Stimulated activated CD8-positive, alpha-beta memory T cell treated with anti-CD3 and anti-CD28 coated beads, Interleukin-7, amount 100 ng/mL, for 4 hours (primary cell): Measurements from ENCODE around the gene MAP3K1.

Experiments used
- DNase-seq, 2 donors: peaks; one replicate each; pipeline ENCODE4 v3.0.0-alpha.2; 2020; ENCODE audit warnings: low read depth in 2 of 2

MAP3K1 gene

GRCh38 chr5:56849671-56850070, 34.3 kb downstream of the MAP3K1 start:
- no peak for DNase-seq

DNA sequence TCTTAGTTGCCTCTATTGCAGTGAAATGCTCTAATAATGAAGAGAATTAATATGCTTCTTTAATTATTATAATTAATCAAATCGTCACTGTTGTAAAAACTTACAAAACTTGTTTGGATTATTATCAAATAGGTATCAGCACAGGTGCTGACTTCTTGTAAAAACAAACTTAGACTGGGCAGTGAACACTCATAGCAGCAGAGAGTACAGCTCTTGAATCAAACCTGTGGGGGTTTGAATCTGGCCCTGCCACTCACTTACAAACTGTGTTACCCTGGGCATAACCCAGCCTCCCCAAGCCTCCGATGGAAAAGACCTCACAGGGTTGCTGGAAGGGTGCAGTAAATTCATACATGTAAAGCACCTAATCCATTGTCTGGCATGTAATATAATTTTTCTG, 35.1 kb downstream of the MAP3K1 start:
- DNase-seq, result no peak

DNA sequence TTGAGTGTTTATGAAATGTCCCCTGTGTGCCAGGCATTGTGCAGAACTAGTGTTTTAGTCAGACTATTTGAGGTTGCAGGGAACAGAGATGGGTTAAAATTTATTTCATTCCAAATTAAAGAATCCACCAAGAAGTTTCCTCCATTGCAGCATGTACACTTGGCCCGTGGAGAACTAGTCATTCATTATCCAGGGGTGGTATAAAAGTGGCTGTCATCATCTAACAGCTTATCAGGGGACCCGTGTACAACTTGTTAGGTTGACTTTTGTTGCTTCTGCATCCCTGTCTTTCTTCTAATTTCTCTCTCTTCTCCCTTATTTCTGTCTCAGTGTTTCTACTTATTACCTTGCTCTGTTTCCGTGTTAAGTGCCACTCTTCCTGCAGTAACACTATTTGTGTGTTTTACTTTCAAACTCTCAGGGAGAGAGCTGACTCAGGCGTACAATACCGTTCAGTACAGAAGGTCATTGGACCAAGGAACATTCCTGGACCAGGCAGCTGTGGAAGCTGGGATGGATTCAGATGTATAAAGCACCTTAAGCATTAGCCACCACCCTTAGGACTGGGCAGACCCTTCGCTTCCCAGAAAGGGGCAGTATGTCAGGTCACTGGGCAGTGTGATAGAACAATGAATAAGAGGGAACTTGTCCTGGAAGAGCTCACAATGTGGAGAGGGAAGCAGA, 36.1 kb downstream of the MAP3K1 start:
- no peak for DNase-seq

DNA sequence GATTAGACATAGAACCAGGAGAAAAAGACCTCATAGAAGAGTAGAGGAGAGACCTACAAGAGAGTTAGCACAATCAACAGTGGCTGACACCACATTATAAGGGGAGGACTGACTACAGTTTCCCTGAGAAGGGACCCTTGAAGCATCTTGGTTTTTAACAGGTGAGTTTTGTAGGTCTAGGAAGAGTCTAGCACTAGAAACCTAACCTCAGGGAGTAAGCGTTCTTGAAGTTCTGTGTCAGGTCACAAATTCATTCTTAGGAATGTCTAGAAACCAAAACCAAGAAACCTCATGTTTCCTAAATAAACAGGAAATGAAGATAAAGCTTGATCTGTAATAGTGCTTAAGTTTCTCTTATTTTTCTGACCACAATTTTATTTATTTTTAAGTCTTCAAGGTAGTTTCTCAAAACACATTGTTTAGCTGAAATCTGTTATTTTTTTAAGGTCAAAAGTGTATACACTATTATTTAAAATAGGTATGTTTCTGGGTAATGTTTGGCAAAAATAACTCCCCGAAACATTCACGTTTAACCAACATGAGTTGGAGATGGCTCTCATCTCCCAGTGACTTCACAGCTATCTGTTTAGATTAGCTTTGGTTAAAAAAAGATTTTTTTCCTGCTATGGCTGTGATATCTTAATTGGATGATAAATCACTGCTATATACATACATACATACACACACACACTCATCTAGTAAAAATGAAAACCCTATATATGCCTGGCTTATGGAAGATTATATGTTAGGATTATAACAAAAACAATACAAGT, 37.1 kb downstream of the MAP3K1 start:
- no peak for DNase-seq

DNA sequence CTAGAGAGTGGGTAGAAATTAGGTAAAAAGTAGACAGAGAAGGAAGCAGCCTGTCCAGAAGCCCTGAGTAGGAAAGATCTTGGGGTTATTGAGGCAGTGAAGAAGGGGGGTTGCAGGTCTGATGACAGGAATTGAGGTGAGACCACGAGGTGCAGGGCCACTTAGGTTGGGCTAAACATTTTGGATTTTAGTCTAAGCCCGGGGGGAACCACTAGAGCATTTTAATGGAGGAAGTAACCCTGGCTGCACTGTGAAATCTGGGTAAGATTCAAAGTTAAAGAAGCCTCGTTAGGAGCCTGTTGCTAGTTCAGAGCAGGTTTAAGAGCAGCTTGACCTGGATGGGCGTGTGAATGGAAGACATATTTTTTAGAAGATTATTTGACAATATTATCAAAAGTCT, 38.3 kb downstream of the MAP3K1 start:
- no peak for DNase-seq

DNA sequence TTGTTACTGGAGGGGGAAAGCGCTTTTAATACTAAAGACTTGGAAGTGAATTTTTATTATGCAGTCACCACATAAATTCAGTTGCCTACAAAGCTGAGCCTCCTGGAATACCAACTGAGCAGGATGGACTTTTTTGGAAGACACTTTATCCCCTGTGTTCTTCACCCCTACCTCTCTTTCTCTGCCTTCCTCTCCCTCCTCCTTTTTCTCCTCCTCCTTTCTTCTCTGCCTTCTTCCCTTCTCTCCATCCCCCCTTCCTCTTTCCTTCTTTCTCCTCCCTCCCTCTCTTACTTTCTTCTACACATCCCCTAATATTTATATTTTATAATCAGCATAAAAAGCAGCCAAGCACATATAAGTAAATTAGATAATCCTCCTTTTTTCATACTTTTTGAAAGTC, 39.6 kb downstream of the MAP3K1 start:
- no peak for DNase-seq

DNA sequence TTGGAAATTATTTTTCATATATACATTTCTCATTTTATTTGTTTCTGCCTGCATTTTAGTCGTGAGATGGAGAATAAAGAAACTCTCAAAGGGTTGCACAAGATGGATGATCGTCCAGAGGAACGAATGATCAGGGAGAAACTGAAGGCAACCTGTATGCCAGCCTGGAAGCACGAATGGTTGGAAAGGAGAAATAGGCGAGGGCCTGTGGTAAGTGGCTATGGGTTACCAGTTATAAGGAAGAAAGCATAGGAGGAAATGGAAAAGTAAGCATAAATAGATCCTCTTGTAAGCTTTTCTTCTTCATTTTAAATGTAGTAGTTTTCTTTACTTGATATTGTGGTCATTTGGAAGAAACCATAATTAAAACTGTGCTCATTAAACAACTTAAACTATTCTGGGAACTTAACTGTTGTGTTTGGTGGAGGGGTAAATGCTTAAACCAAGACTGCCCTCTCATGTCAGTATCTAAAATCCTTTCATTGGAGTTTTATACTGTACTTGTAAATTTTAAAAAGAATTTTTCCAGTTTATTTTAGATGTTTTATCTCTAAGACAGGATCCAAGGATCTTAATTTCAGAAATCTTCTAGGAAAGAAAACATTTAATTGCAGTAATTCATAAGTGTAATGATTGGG, 41.3 kb downstream of the MAP3K1 start:
- no peak for DNase-seq

DNA sequence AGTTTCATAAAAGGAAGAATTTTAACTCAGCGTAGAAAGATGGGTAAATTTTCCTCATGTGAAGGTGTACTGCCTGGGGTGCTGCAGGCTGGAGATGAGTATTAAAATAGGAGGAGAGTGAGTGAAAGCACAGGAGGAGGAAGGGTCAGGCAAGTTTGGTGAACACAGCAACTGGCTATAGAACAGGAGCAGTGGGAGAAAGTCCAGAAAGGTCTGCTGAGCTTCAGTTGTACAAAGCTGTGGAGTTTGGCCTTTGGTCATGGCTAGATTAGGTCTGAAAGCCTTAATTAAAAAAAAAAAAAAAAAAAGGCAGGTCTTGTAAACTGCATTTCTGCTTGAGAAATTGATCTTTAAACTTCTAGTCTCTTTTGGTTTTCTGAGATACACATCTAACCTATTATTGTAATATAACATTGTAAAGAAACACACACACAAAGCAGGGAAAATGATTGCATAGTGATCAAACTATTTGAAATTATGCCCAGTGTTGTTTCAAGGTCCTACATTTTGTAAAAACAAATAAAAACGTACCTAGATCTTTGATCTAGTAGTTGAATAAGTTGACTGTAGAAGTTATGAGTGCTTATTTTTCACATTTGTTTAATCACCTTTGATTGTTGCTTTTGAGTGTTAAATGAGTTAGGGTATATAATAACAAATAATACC, 43.6 kb downstream of the MAP3K1 start:
- no peak for DNase-seq

- DNase-seq, result no peak
Measured at GRCh38 chr5:56861893-56862485, 46.6 kb downstream of the MAP3K1 start.

DNA sequence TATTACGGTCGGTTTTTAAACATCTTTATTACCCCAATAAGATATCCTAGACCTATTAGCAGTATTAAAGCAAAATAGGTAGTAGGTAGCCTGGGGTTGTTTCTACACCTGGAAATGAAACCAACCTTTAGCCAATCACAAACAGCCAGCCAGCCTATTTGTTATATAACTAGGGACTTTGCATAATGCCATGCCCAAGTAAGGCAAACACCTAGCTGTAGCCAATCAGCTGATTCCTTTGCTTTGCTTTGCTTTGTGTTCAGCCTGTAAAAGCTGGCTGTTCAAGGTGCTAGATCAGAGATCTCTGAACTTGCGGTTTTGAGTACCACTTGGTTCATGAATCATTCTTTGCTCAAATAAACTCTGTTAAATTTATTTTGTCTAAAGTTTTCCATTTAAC, 47.6 kb downstream of the MAP3K1 start:
- no peak for DNase-seq

DNA sequence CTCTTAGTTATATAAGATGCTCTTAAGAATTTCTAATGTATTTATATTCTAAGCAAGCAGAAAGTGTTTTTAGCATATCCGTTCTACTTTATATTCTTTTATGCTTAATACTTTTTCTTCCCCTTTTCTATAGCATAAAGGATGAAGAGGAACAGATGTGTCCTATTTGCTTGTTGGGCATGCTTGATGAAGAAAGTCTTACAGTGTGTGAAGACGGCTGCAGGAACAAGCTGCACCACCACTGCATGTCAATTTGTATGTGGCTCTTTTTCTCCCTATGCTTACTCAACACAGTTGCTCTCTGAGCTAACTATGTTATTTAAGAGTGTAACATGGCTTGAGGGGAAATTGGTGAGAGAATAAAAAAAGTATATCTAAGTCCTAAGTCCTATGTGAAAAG, 56.4 kb downstream of the MAP3K1 start:
- DNase-seq, result no peak

DNA sequence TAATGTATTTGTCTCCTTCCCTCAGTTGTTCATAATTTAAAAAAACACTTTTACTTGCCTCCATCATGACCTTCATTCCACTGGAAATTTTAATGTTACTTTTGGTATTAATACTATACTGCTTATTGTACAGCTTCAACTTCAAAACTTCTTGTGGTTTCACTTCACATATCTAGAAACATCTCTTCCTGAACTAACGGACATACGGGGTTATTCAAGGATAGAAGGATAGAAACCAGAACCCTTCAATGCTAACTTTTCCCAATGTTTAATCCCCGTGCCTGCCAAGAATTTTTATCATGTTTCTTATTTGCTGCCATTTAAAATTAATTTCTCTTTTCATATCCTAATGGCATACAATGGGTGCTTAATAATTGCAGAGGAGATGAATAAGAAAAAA, 57.7 kb downstream of the MAP3K1 start:
- no peak for DNase-seq

DNA sequence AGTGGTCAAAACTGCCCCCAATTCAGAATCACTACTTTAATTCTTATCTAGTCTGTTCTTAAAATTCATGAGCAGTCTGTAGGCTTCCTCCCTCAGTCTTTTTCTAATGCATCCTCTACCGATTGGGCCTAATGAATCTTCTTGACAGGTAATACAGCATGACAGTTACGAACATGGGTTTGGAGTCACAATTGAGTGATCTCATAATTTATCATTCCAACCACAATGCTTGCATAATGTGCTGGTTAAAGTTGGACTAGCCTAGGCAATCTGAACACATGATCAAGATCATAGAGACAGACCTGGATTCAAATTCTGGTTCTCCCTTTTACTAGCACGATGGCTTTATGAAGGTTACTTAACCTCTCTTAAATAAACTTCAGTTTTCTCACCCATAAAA, 61.0 kb downstream of the MAP3K1 start:
- DNase-seq, result no peak

GRCh38 chr5:56881571-56881970, 66.2 kb downstream of the MAP3K1 start:
- DNase-seq, result no peak

DNA sequence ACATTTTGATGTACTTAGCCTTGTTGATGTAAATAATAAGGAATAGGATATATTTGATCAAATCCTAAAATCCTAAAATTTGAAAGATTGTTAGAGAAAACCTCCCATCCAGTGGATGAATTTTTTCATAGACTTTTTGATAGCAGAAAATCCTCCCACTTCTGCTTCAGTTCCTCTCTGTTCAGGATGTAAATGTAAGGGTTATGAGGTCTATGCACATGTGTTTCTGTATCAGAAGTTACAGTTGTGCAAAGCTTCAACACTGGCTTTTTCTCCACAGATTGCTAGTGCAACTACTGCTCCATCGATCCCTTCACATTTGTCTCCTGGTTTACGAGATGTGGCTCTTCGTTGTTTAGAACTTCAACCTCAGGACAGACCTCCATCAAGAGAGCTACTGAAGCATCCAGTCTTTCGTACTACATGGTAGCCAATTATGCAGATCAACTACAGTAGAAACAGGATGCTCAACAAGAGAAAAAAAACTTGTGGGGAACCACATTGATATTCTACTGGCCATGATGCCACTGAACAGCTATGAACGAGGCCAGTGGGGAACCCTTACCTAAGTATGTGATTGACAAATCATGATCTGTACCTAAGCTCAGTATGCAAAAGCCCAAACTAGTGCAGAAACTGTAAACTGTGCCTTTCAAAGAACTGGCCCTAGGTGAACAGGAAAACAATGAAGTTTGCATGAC, 78.1 kb downstream of the MAP3K1 start:
- DNase-seq, result no peak

DNA sequence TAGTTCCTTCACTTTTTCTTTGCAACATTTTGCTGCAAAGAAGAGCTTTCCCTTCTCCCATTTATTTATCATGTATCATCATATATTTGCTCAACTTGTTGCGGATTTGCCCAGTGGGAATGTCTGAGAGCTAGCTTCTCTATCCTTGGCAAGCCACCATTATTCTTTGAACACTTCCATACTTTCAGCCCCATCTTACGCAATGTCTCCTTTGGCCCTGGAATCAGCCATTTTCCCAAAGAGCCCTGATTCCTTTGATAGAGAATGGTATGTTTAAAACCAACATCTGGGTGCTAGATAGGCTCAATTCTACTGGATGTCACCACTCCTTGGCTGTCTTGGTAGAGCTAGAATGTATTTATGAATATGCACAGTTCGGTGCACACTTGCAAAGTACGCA, 81.4 kb downstream of the MAP3K1 start:
- DNase-seq, result no peak

- DNase-seq, result no peak
Measured at GRCh38 chr5:56898213-56898612, 82.9 kb downstream of the MAP3K1 start.

GRCh38 chr5:56900395-56900794, 85.0 kb downstream of the MAP3K1 start:
- DNase-seq, result no peak

DNA sequence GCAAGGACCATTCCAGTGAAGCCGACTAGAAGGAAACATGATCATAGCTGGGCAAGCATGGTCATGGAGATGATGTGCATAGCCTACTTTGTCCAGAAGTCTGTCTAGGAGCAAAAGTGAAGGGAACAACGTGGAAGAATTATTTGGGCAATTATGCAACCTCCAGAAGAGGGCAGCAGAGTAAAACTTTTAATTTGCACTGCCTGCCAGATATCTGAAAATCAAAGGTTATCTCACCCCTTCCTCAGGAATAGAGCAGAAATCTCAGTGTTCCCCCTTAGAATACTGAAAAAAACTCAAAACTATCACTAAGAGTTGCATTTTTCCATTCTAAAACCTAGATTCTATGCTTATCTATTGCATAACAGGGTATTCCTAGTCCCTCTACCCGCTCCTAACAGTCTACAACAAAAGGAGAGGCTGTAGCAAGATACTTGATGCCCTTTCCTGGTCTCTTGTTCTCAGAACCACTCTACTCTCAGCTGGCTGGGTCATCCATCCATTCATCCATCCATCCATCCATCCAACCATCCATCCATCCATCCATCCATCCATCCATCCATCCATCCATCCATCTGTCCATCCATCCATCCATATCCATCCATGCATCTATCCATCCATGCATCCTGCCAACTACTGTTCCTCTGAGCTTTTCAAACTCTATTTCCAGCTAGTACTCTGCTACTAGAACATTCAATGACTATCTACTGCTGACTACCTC, 85.7 kb downstream of the MAP3K1 start:
- no peak for DNase-seq

DNA sequence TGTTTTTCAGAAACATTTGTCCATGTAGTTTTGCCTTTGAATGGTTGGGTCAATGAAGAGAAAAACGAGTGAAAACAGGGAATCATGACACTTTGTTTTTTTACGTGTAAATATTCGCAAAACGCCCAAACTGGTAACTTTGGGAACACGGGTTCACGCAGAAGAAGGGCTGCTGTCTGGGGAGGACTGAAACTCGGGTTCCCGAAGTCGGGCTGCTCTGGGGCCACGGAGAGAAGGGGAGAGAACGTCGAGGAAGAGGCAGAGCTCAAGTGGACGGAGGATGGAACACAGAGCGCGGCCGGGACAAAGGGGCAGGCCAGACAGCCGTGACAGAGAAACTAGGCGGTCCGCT, 93.6 kb downstream of the MAP3K1 start:
- no peak for DNase-seq
